BE2C (cell line): ENCODE results near the gene PPARA.
A peak's percentile ranks its signal among the peaks of the same experiment; 100 is the strongest.

Source experiments
- DNase-seq: peaks from one replicate; pipeline ENCODE4 v3.0.0-alpha.2; 2020
- H3K27me3 ChIP-seq: fragments of 250-450 bp; sonication (Bioruptor Pico); 2 replicates; pipeline ENCODE4 v1.5.1; 2020; ENCODE audit warnings: mild to moderate bottlenecking
- H3K36me3 ChIP-seq: fragments of 250-450 bp; sonication (Bioruptor Pico); 2 replicates; pipeline ENCODE4 v1.5.1; 2020; ENCODE audit warnings: mild to moderate bottlenecking
- H3K4me1 ChIP-seq: fragments of 250-450 bp; sonication (Bioruptor Pico); 2 replicates; pipeline ENCODE4 v1.5.1; 2020
- H3K4me3 ChIP-seq: 2 replicates; pipeline ENCODE4 v1.5.1; 2011; ENCODE audit warnings: low read depth, low read length
- H3K9me3 ChIP-seq: fragments of 250-450 bp; sonication (Bioruptor Pico); 2 replicates; pipeline ENCODE4 v1.5.1; 2020
- TF ChIP-seq, protein P1 (sequence below): IDR thresholded peaks from 2 replicates; pipeline ENCODE4 v1.5.1; 2012; ENCODE audit warnings: mild to moderate bottlenecking, low read depth, low read length

PPARA gene

DNA sequence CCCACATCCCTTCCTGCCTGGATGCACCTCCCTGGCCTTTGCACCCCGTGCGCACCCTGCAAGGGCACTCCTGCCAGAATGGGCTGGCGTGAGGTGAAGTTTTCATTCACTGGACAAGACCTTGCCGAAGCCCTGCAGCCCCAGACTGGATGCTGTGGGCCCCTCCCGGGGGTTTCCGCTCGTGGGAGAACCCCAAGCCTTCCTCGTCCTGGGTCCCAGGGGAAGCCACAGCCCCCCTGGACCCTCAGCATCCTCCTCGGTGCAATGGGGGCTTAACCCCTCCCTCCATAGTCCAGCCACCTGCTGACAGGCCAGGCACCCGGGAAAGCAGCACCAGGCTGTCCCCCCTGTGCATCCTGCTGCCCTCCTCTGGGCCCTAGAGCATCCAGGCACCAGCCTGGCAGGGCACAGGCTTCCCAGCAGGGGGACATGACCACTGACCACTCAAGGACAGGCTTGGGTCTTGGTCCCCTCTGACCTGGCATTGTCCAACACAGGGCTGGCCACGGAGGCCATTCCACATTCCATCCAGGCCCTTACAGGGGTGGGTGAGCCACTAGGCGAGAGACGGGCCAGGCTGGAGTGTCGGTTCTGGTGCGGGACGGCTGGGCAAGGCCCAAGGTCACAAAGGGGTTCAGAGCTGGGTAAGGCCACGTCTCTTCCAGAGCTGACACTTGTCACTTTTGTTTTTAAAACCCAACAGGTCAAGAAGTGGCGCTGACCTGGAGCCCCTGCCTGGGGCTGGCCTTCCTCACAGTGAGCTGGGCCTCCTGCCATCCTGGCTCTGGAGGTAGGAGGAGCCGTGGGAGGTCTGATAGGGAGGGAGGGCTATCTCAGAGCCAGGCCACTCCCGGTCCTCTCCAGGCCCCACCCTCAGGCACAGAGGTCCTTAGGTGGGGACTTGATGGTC lies 41.5 kb upstream of the PPARA start:
- peak; percentile 80 for DNase-seq
- Histone ChIP-seq H3K36me3 (peaks cover 91% of the 10 kb centered on the region), H3K27me3 (no peaks in the 10 kb centered on the region), H3K9me3 (no peaks in the 10 kb centered on the region), H3K4me1 (peaks cover 87% of the 10 kb centered on the region), H3K4me3 (no peak overlapping the region)
- TF ChIP-seq, protein P1, sequence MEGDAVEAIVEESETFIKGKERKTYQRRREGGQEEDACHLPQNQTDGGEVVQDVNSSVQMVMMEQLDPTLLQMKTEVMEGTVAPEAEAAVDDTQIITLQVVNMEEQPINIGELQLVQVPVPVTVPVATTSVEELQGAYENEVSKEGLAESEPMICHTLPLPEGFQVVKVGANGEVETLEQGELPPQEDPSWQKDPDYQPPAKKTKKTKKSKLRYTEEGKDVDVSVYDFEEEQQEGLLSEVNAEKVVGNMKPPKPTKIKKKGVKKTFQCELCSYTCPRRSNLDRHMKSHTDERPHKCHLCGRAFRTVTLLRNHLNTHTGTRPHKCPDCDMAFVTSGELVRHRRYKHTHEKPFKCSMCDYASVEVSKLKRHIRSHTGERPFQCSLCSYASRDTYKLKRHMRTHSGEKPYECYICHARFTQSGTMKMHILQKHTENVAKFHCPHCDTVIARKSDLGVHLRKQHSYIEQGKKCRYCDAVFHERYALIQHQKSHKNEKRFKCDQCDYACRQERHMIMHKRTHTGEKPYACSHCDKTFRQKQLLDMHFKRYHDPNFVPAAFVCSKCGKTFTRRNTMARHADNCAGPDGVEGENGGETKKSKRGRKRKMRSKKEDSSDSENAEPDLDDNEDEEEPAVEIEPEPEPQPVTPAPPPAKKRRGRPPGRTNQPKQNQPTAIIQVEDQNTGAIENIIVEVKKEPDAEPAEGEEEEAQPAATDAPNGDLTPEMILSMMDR = no peak

DNA sequence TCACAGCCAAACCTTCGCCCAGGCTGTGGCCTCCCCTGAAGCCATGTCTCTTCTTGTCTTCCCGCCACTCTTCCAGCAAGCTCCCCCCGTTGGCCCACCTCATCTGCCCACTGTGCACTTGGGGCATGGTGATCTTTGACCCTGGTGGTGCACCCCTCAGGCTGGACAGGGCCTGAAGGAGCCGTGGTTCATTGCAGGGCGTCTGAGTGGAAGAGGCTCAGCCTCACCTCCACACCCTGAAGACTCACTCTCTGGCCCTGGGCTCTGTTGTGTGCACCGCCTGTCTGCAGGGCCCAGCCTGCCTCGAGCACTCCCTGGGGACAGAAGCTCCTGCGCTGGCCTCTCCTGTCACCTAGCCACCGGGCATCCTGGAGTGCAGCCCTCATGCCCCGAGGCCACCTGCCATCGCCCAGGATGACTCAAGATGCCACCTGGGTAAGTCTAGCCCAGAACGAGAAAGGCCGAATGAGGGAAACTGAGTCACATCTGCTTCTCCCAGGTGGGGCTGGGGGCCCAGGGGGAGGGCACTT lies 40.8 kb upstream of the PPARA start:
- DNase-seq = peak; percentile 62
- Histone ChIP-seq H3K36me3 (peaks cover 91% of the 10 kb centered on the region), H3K9me3 (no peaks in the 10 kb centered on the region), H3K4me1 (peaks cover 87% of the 10 kb centered on the region), H3K4me3 (no peak overlapping the region), H3K27me3 (no peaks in the 10 kb centered on the region)
- TF ChIP-seq, protein P1 = no peak

DNA sequence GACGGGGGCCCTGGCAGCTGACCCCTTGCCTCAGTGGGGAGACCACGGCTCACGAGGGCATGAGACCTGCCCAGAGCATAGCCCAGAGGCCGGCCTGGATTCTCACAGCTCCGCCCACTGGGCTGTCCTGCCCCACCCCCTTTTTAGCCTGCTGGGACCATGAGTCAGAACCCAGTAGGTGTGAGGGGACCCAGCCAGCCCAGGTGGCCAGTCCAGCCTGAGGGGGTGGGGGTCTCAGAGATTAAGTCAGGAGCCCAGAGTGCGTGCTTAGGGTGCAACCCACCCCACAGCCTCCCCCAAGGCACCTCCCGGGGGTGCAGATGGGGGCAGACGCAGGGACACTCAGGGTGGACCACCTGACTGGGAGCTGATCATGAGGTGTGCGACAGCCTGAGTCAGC lies 40.1 kb upstream of the PPARA start:
- TF ChIP-seq, protein P1 = no peak
- peaks cover 86% of the 10 kb centered on the region for H3K4me1 ChIP-seq
- no peaks in the 10 kb centered on the region for H3K27me3 ChIP-seq
- peaks cover 91% of the 10 kb centered on the region for H3K36me3 ChIP-seq
- H3K4me3 ChIP-seq = no peak overlapping the region
- peak; percentile 67 for DNase-seq
- no peaks in the 10 kb centered on the region for H3K9me3 ChIP-seq

DNA sequence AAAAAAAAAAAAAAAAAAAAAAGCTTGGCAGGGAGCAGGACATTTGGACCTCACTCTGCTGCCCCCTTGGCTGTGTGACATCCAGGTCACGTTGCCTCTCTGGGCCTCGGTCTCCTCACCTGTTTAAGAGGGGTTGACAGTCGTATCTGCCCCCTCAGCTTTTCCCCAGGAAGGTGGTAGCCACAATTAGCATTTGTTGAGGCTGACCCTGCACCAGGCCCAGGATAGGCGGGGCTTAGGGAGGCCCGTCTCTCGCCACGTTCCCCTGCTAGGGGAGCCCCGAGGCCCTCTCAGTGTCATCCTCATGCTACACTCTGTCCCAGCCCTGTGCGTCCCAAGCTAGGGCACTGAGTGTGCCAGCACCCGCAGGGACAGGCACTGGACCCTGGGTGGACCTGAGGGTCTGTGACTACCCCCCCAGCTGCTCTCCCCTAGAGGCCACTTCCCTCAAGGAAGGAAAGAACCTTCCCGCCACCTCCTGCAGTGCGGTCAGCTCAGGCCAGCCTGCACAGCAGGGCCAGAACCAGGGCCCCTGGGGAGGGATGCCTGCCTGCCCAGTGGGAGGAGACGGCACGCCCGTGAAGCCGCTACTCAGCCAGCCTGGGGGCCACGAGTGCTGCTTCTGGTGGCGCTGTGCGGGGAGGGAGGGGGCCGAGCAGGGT lies 38.5 kb upstream of the PPARA start:
- Histone ChIP-seq H3K27me3 (no peaks in the 10 kb centered on the region), H3K4me1 (peaks cover 83% of the 10 kb centered on the region), H3K4me3 (no peak overlapping the region), H3K9me3 (no peaks in the 10 kb centered on the region), H3K36me3 (peaks cover 78% of the 10 kb centered on the region)
- DNase-seq = peak; percentile 79
- TF ChIP-seq, protein P1 = no peak

DNA sequence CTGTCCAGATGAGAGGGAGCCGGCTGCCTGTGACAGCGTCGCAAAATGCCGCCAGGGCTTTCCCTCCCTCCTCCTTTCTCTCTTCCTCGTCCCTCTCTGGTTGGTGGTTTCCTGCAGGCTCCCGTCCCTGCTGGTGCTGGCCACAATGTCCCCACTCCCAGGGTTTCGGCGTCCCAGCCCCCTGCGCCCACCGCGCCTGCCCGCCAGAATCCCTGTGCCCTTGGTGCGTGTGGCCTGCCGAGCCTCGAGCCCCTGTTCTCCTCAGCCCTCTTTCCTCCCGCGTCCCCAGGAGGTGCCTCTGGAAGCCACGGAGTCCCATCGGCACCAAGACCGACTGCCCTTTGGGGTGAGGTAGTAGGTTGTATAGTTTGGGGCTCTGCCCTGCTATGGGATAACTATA lies 37.9 kb upstream of the PPARA start:
- H3K27me3 ChIP-seq = no peaks in the 10 kb centered on the region
- H3K4me3 ChIP-seq = no peak overlapping the region
- peaks cover 72% of the 10 kb centered on the region for H3K36me3 ChIP-seq
- H3K9me3 ChIP-seq = no peaks in the 10 kb centered on the region
- H3K4me1 ChIP-seq = peaks cover 78% of the 10 kb centered on the region
- DNase-seq = no peak
- TF ChIP-seq, protein P1 = no peak
